Stomach (tissue), 9 donors: ENCODE data around the gene C19orf53. TPM values are rescaled to one million over a fixed set of nuclear protein-coding genes. Genes with fewer than 3 reads are reported as not detected.
"Not testable (repeated sequence)": the region's sequence is repeated elsewhere in the genome, so short reads cannot be mapped to it uniquely, and the experiment has no call there.

Experiments used
- DNase-seq, 2 donors: peaks; one replicate each; pipeline versions ENCODE4 v3.0.0 to v3.0.0-alpha.2; 2013 to 2019
- H3K27ac ChIP-seq, 5 donors: fragments of 200-600 bp in 4 of 5; sonication (generic) in 4 of 5; one replicate each; pipeline ENCODE4 v1.5.1; 2013 to 2019; ENCODE audit warnings: mild to moderate bottlenecking in 1 of 5, moderate library complexity in 1 of 5
- H3K27me3 ChIP-seq, 3 donors: fragments of 200-600 bp; sonication (generic); one replicate each; pipeline ENCODE4 v1.5.1; 2017 to 2019; ENCODE audit warnings: mixed run types in 1 of 3
- H3K36me3 ChIP-seq, 4 donors: fragments of 200-600 bp; sonication (generic); 1 replicate in 3 of 4; 2 replicates in 1 of 4; pipeline ENCODE4 v1.5.1; 2016 to 2019
- H3K4me1 ChIP-seq, 4 donors: fragments of 200-600 bp; sonication (generic); one replicate each; pipeline ENCODE4 v1.5.1; 2016 to 2019
- H3K4me3 ChIP-seq, 4 donors: fragments of 200-600 bp; sonication (generic) in 3 of 4; one replicate each; pipeline ENCODE4 v1.5.1; 2016 to 2019; ENCODE audit warnings: mild to moderate bottlenecking in 1 of 4
- H3K9me3 ChIP-seq, 4 donors: fragments of 200-600 bp; sonication (generic); one replicate each; pipeline ENCODE4 v1.5.1; 2016 to 2019
- EP300 ChIP-seq: sonication (generic); formaldehyde crosslinking; IDR thresholded peaks from one replicate; pipeline ENCODE4 v1.6.1; 2017; ENCODE audit warnings: antibody characterized with exemption
- POLR2A ChIP-seq, 4 donors: fragments of 450-650 bp; IDR thresholded peaks; one replicate each; pipeline ENCODE4 v1.6.1; 2016; ENCODE audit warnings: antibody characterized with exemption in 4 of 4, control low read depth in 2 of 4, mild to moderate bottlenecking in 1 of 4, moderate library complexity in 1 of 4
- POLR2AphosphoS5 ChIP-seq, 3 donors: sonication (generic); formaldehyde crosslinking; IDR thresholded peaks; one replicate each; pipeline ENCODE4 v1.6.1; 2016; ENCODE audit warnings: antibody characterized with exemption in 3 of 3
- WGBS, 5 donors: extraction: QIAGEN DNeasy Blood & Tissue Kit in 3 of 5; methylation state at CpG; one replicate each; pipeline versions ENCODE4 v1.1.5 to v1.1.7; 2013 to 2018; 5-methylcytosine and 5-hydroxymethylcytosine counted together
- intact Hi-C: fragments of 100-400 bp; cut with DNase I; formaldehyde crosslinking; loops from one replicate; pipeline ENCODE4 v1.15.1; 2023; ENCODE audit warnings: low total_unique reads
- polyA plus RNA-seq, 3 donors: library from polyadenylated mRNA; stranded (reverse); fragments of 200-250 nt; gene quantifications; one replicate each; pipeline ENCODE4 v1.2.3, GENCODE V29; 2013
- total RNA-seq, 5 donors: library from RNA; depleted of rRNA; stranded (reverse); fragments of >200 nt; gene quantifications; one replicate each; pipeline versions ENCODE4 v1.1.0 to v1.2.3, GENCODE V29; 2014 to 2016
- TF ChIP-seq, protein P1 (sequence below), 7 experiments: fragments of 450-650 bp in 4 of 7; fragments of 200-600 bp in 3 of 7; sonication (generic) in 3 of 7; IDR thresholded peaks; one replicate each; pipeline ENCODE4 v1.5.1; 2016 to 2019; ENCODE audit warnings: antibody characterized with exemption in 7 of 7, control low read depth in 2 of 7, mild to moderate bottlenecking in 1 of 7
- donor health status: healthy with polysubstance abuse.
- donor health status: Bipolar disorder and iron deficiency.
- donor health status: healthy.

C19orf53 gene
- total and polyA plus RNA-seq, 8 donors: 14.7 to 271 (median 191) TPM

DNA sequence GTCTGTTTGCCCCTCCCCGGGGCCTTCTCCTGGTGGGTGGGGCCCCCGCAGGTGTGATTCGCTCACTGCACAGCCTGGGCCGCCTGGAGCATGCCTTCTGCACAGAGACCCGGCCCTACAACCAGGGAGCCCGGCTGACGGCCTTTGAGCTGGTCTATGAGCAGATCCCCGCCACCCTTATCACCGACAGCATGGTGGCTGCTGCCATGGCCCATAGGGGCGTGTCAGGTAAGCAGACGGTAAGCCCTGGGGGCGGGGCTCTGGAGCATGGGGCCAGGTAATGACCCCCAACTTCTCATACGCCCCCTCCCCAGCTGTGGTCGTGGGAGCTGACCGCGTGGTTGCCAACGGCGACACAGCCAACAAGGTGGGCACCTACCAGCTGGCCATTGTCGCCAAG is 5.7 kb upstream of the C19orf53 start:
- intact Hi-C loops: no loop called here
- Histone ChIP-seq H3K27me3 (no peaks in the 10 kb centered on the region), H3K27ac (no peak overlapping the region), H3K9me3 (no peaks in the 10 kb centered on the region), H3K4me1 (peaks cover 11 to 26% (median 21%) of the 10 kb centered on the region in 4 donors), H3K4me3 (no peak overlapping the region), H3K36me3 (peaks cover 26 to 49% (median 47%) of the 10 kb centered on the region in 4 donors)
- WGBS, 5 donors: 86 to 94% (median 92%) methylated on average over 11 to 19 of the region's 19 CpGs
- TF ChIP-seq POLR2A (IDR thresholded peaks at IDR 0.05): no peak
- TF ChIP-seq POLR2AphosphoS5 (IDR thresholded peaks at IDR 0.05): no peak
- TF ChIP-seq, protein P1, sequence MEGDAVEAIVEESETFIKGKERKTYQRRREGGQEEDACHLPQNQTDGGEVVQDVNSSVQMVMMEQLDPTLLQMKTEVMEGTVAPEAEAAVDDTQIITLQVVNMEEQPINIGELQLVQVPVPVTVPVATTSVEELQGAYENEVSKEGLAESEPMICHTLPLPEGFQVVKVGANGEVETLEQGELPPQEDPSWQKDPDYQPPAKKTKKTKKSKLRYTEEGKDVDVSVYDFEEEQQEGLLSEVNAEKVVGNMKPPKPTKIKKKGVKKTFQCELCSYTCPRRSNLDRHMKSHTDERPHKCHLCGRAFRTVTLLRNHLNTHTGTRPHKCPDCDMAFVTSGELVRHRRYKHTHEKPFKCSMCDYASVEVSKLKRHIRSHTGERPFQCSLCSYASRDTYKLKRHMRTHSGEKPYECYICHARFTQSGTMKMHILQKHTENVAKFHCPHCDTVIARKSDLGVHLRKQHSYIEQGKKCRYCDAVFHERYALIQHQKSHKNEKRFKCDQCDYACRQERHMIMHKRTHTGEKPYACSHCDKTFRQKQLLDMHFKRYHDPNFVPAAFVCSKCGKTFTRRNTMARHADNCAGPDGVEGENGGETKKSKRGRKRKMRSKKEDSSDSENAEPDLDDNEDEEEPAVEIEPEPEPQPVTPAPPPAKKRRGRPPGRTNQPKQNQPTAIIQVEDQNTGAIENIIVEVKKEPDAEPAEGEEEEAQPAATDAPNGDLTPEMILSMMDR (IDR thresholded peaks at IDR 0.05): no peak
- no peak for TF ChIP-seq EP300
- DNase-seq: no peak

DNA sequence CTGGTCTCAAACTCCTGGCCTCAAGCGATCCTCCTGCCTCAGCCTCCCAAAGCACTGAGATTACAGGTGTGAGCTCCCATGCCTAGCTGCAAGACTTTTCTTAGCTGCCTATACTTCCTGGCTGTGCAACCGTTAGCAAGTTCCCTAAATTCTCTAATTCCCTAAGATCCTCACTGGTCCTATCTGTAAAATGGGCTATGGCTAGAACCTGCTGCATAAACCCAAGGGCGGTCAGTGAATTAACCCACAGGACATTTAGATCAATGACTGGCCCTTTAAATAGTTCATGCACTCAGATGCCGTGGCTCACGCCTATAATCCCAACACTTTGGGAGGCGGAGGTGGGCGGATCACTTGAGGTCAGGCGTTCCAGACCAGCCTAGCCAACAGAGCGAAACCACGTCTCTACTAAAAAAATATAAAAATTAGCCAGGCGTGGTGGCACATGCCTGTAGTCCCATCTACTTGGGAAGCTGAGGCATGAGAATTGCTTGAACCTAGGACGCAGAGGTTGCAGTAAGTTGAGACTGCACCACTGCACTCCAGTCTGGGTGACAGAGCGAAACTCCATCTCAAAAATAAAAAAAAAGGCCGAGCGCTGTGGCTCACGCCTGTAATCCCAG is 4.1 kb upstream of the C19orf53 start:
- TF ChIP-seq, protein P1 (IDR thresholded peaks at IDR 0.05): no peak
- TF ChIP-seq POLR2AphosphoS5 (IDR thresholded peaks at IDR 0.05): no peak
- TF ChIP-seq POLR2A (IDR thresholded peaks at IDR 0.05): no peak
- no peak for TF ChIP-seq EP300

DNA sequence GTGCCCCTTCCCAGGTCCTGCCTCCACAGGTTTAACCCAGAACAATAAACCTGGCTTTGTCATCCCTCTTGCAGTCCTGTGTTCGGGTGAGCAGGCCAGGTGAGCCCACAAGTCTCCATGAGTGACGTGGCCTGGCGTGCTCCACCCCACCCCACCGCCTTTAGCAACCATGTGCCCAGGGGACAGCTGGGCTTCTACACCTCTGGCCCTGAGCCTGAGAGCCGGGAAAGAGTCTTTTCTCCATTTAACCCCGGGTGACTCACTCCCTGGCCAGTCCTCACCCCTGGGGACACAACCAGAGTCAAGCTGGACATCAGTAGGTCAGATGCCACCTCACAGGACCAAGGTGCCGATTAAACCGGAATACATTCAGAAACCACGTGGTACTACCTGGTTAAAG is 4.1 kb downstream of the C19orf53 start:
- H3K27me3 ChIP-seq: no peaks in the 10 kb centered on the region
- no peak for DNase-seq
- H3K9me3 ChIP-seq: no peaks in the 10 kb centered on the region
- H3K4me3 ChIP-seq: no peak overlapping the region
- WGBS, 5 donors: 80 to 91% (median 87%) methylated on average over 9 of the region's 9 CpGs
- H3K36me3 ChIP-seq: peaks cover 21 to 42% (median 38%) of the 10 kb centered on the region in 4 donors
- intact Hi-C loops: no loop called here
- H3K4me1 ChIP-seq: peaks cover 19 to 45% (median 36%) of the 10 kb centered on the region in 4 donors
- no peak overlapping the region for H3K27ac ChIP-seq
- TF ChIP-seq POLR2AphosphoS5 (IDR thresholded peaks at IDR 0.05): no peak
- no peak for TF ChIP-seq POLR2A (IDR thresholded peaks at IDR 0.05)
- TF ChIP-seq, protein P1 (IDR thresholded peaks at IDR 0.05): no peak
- no peak for TF ChIP-seq EP300

More for the DNA sequence above, 4.1 kb upstream of the C19orf53 start:
- WGBS, 5 donors: 85 to 88% (median 87%) methylated on average over 16 of the region's 16 CpGs
- intact Hi-C loops: no loop called here
- H3K36me3 ChIP-seq: peaks cover 26 to 49% (median 47%) of the 10 kb centered on the region in 4 donors
- no peak for DNase-seq
- no peaks in the 10 kb centered on the region for H3K9me3 ChIP-seq
- no peaks in the 10 kb centered on the region for H3K27me3 ChIP-seq
- H3K4me1 ChIP-seq: peaks cover 12 to 30% (median 22%) of the 10 kb centered on the region in 4 donors
- H3K27ac ChIP-seq: no peak overlapping the region
- H3K4me3 ChIP-seq: no peak overlapping the region

DNA sequence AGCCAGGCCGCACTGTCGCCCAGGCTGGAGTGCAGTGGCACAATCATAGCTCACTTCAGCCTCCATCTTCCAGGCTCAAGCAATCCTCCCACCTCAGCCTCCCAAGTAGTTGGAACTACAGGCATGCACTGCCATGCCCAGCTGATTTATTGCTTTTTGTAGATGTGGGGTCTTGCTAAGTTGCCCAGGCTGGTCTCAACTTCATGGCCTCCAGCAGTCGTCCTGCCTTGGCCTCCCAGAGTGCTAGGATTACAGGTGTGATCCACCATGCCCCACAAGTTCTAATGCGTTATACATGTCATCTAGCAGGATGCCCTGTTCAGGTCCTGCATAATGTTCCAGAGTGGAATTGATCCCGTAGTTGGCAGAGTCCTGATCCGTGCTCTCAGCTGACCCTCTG is 4.6 kb downstream of the C19orf53 start:
- H3K4me1 ChIP-seq: peaks cover 19 to 41% (median 33%) of the 10 kb centered on the region in 4 donors
- no peak overlapping the region for H3K27ac ChIP-seq
- H3K9me3 ChIP-seq: no peaks in the 10 kb centered on the region
- DNase-seq: no peak
- intact Hi-C loops: no loop called here
- peaks cover 21 to 42% (median 38%) of the 10 kb centered on the region in 4 donors for H3K36me3 ChIP-seq
- WGBS, 5 donors: 78 to 99% (median 91%) methylated on average over 6 of the region's 6 CpGs
- TF ChIP-seq POLR2A (IDR thresholded peaks at IDR 0.05) (no peak), EP300 (no peak), POLR2AphosphoS5 (IDR thresholded peaks at IDR 0.05) (no peak)
- TF ChIP-seq, protein P1 (IDR thresholded peaks at IDR 0.05): no peak
- H3K4me3 ChIP-seq: no peak overlapping the region
- H3K27me3 ChIP-seq: no peaks in the 10 kb centered on the region

DNA sequence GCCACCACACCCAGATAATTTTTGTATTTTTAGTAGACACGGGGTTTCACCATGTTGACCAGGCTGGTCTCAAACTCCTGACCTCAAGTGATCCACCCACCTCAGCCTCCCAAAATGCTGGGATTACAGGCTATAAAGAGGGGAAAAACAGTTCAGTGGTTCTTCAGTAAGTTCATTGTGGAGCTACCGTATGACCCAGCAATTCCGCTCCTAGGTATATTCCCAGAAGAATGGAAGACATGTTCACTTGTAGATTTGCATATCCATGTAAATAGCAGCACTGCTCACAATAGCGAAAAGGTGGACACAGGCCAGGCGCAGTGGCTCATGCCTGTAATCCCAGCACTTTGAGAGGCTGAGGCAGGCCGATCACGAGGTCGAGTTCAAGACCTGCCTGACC is 5.5 kb downstream of the C19orf53 start:
- intact Hi-C loops: loop anchor here (5.0 kb wide), 1 partner anchor 83 kb away; no protein-coding TSS in a partner anchor
- WGBS, 5 donors: 94 to 98% (median 96%) methylated on average over 8 of the region's 8 CpGs
- not testable (repeated sequence) for H3K9me3 ChIP-seq, DNase-seq, H3K4me3 ChIP-seq, H3K27me3 ChIP-seq, H3K27ac ChIP-seq
- Histone ChIP-seq H3K36me3 (peaks cover 21 to 42% (median 38%) of the 10 kb centered on the region in 4 donors), H3K4me1 (peaks cover 19 to 43% (median 34%) of the 10 kb centered on the region in 4 donors)
